Natural killer cell (primary cell): ENCODE results near the gene PPP3R2. TPM values are rescaled to one million over a fixed set of nuclear protein-coding genes. Genes with fewer than 3 reads are reported as not detected.

Experiments used
- ATAC-seq, 3 donors: fragments of 150-1000 bp in 2 of 3; fragments of 200-7000 bp in 1 of 3; cut with Tn5 transposase; 1 replicate in 1 of 3; 2 replicates in 2 of 3; pipeline ENCODE4 v1.10.0; 2021; ENCODE audit warnings: mild to moderate bottlenecking in 2 of 3, moderate library complexity in 2 of 3
- DNase-seq, 2 donors: peaks; one replicate each; pipeline versions ENCODE4 v3.0.0 to v3.0.0-alpha.2; 2013 to 2021; ENCODE audit warnings: mixed read lengths in 1 of 2
- H3K27ac ChIP-seq: one replicate; pipeline ENCODE4 v1.5.1; 2013; ENCODE audit warnings: mild to moderate bottlenecking, low read length
- H3K27me3 ChIP-seq: one replicate; pipeline ENCODE4 v1.6.1; 2013; ENCODE audit warnings: low read length; ENCODE audit not compliant: control insufficient read depth, insufficient read depth
- H3K36me3 ChIP-seq: one replicate; pipeline ENCODE4 v1.6.1; 2013; ENCODE audit warnings: low read length; ENCODE audit not compliant: control insufficient read depth, insufficient read depth
- H3K4me1 ChIP-seq: one replicate; pipeline ENCODE4 v1.6.1; 2013; ENCODE audit warnings: low read length; ENCODE audit not compliant: control insufficient read depth, insufficient read depth
- H3K4me3 ChIP-seq: one replicate; pipeline ENCODE4 v1.5.1; 2013; ENCODE audit warnings: low read length
- H3K9me3 ChIP-seq: one replicate; pipeline ENCODE4 v1.6.1; 2013; ENCODE audit warnings: low read length; ENCODE audit not compliant: control insufficient read depth, insufficient read depth
- H3K27ac Mint-ChIP-seq, 2 donors: one replicate each; pipeline ENCODE4 v1.8.0; 2022; ENCODE audit warnings: mild to moderate bottlenecking in 2 of 2, mixed read lengths in 2 of 2, moderate library complexity in 1 of 2
- H3K27me3 Mint-ChIP-seq, 2 donors: one replicate each; pipeline ENCODE4 v1.8.0; 2022; ENCODE audit warnings: low read depth in 2 of 2, mixed read lengths in 2 of 2
- H3K36me3 Mint-ChIP-seq: one replicate; pipeline ENCODE4 v1.8.0; 2022; ENCODE audit warnings: mixed read lengths
- H3K4me1 Mint-ChIP-seq, 2 donors: one replicate each; pipeline ENCODE4 v1.8.0; 2022; ENCODE audit warnings: mixed read lengths in 2 of 2
- H3K4me3 Mint-ChIP-seq: one replicate; pipeline ENCODE4 v1.8.0; 2022; ENCODE audit warnings: mild to moderate bottlenecking, moderate library complexity, mixed read lengths
- H3K9me3 Mint-ChIP-seq, 2 donors: one replicate each; pipeline ENCODE4 v1.8.0; 2022; ENCODE audit warnings: mixed read lengths in 2 of 2
- WGBS: methylation state at CpG from one replicate; pipeline ENCODE4 v1.1.7; 2013; ENCODE audit warnings: missing lambda C conversion rate; ENCODE audit not compliant: insufficient coverage; 5-methylcytosine and 5-hydroxymethylcytosine counted together
- intact Hi-C: fragments of 100-400 bp; cut with micrococcal nuclease; formaldehyde crosslinking; loops from one replicate; pipeline ENCODE4 v1.14.2; 2022
- total RNA-seq, 4 donors: library from RNA; stranded (reverse); fragments of 120-200 nt in 1 of 4; gene quantifications; one replicate each; pipeline versions ENCODE4 v1.2.3 to v1.2.4, GENCODE V29; 2013 to 2022
- TF ChIP-seq, protein P1 (sequence below): fragments of 200-600 bp; IDR thresholded peaks from one replicate; pipeline ENCODE4 v1.8.0; 2022; ENCODE audit warnings: antibody characterized with exemption

Gene PPP3R2
- total RNA-seq, 3 donors from 2014 or later (not counting 1 experiment from before 2014, with no cell fraction given), result not detected

DNA sequence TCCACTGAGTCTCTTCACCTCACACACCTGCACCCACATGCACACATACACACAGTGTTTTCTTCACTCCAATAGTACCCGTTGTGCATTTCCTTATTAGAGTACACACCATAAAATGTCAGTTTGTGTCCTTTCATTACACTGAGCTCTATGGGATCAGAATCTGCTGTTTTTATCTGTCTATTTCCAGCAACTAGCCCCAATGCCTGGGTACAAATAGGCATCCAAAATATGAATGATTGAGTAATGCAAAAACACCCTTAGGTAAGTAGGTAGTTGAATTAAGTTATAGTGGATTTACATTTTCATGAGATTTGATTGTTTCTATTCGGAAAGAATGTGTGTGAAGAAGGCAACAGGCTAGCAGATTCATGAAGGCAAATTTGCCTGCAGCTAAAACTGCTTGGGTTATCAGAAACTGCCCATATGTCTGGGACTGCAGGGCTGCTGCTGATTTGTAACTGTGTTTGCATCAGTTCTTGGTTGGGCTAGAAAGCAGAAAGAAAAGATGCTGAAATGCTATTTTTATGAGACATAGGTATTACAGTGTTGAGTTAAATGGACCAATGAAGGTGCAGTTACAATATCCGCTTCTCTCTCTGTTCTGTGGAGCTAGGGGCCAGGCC is 26.9 kb downstream of the PPP3R2 start:
- Mint-ChIP-seq H3K4me3 (no peak overlapping the region), H3K9me3 (no peaks in the 10 kb centered on the region), H3K27me3 (no peaks in the 10 kb centered on the region), H3K36me3 (peaks cover 9% of the 10 kb centered on the region), H3K4me1 (no peaks in the 10 kb centered on the region), H3K27ac (no peak overlapping the region)
- Histone ChIP-seq H3K4me1 (no peaks in the 10 kb centered on the region), H3K27me3 (no peaks in the 10 kb centered on the region), H3K9me3 (no peaks in the 10 kb centered on the region), H3K36me3 (peaks cover 38% of the 10 kb centered on the region), H3K27ac (no peak overlapping the region), H3K4me3 (no peak overlapping the region)
- DNase-seq (no peak), ATAC-seq (no peak)
- TF ChIP-seq, protein P1, sequence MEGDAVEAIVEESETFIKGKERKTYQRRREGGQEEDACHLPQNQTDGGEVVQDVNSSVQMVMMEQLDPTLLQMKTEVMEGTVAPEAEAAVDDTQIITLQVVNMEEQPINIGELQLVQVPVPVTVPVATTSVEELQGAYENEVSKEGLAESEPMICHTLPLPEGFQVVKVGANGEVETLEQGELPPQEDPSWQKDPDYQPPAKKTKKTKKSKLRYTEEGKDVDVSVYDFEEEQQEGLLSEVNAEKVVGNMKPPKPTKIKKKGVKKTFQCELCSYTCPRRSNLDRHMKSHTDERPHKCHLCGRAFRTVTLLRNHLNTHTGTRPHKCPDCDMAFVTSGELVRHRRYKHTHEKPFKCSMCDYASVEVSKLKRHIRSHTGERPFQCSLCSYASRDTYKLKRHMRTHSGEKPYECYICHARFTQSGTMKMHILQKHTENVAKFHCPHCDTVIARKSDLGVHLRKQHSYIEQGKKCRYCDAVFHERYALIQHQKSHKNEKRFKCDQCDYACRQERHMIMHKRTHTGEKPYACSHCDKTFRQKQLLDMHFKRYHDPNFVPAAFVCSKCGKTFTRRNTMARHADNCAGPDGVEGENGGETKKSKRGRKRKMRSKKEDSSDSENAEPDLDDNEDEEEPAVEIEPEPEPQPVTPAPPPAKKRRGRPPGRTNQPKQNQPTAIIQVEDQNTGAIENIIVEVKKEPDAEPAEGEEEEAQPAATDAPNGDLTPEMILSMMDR, result no peak
- intact Hi-C loops, result no loop called here
- 95% methylated on average over 3 of the region's 3 CpGs for WGBS

DNA sequence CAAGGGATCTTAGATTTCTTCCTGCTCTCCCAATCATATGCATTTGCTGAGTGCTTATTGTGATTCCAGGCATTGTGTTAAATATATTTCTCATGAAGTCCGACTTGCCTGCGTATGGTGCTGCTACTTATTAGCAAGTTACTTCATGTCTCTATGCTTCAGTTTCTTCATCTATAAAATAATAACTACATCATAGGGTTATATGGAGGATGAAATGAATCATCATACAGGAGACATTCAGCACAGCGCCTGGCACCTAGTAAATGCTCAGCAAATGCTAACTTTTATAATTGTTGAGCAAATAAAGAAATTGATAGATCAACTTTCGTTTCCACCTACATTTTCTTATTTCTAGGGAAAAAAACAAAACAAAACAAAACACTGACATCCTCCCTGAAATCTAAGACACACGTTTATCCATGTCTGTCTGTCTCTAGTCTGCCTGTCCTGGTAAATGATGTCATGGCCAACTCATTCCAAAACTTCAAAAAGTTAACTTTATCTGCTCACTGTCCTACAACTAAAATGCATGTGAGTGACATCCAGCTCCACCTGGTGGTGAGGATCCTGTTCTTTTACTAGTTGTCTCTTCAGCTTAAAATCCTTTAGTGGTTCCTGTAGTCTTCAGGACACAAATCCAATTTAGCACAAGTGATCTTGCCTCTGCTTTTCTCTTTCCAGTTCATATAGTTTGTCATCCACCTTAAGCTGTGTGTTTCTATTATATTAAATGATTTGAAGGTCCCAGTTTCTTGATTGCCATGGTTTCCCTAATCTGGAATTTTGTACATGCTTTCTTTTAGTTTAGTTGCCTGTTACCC is 27.7 kb downstream of the PPP3R2 start:
- H3K4me1 Mint-ChIP-seq, result peaks cover 3 to 7% of the 10 kb centered on the region in 2 donors

DNA sequence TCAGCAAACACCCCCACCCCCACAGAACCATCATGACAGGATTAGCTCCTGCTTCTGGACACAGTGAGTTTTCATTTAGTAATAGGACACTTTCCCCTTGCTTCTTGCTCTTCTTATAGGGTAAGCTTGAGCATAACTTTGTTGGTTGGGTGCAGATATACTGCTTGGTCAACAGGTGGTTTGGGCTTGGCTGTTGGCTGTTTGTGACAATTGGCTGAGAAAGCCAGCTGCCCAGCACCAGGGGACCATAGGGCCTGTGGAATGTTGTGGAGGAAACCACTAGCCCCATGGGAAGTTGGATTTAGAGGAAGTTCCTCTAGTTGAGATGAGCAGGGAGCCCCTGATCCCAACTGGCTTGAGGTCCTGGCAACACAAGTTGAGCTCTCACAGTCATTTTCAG is 30.5 kb downstream of the PPP3R2 start:
- H3K4me1 Mint-ChIP-seq, result peaks cover 14 to 18% of the 10 kb centered on the region in 2 donors
- no peaks in the 10 kb centered on the region for H3K4me1 ChIP-seq
- H3K27ac ChIP-seq, result no peak overlapping the region
- H3K4me3 Mint-ChIP-seq, result no peak overlapping the region
- no peak overlapping the region for H3K27ac Mint-ChIP-seq
- no peaks in the 10 kb centered on the region for H3K27me3 Mint-ChIP-seq
- ATAC-seq, result no peak
- no peaks in the 10 kb centered on the region for H3K27me3 ChIP-seq
- DNase-seq, result no peak
- H3K9me3 Mint-ChIP-seq, result no peaks in the 10 kb centered on the region
- peaks cover 32% of the 10 kb centered on the region for H3K36me3 Mint-ChIP-seq
- TF ChIP-seq, protein P1, result no peak
- peaks cover 64% of the 10 kb centered on the region for H3K36me3 ChIP-seq
- no peak overlapping the region for H3K4me3 ChIP-seq
- intact Hi-C loops, result no loop called here
- no peaks in the 10 kb centered on the region for H3K9me3 ChIP-seq

More for the DNA sequence above, 27.7 kb downstream of the PPP3R2 start:
- WGBS, result 97% methylated on average over 4 of the region's 5 CpGs
- Histone ChIP-seq H3K4me1 (no peaks in the 10 kb centered on the region), H3K9me3 (no peaks in the 10 kb centered on the region), H3K27ac (no peak overlapping the region), H3K4me3 (no peak overlapping the region), H3K27me3 (no peaks in the 10 kb centered on the region), H3K36me3 (peaks cover 45% of the 10 kb centered on the region)
- H3K27me3 Mint-ChIP-seq, result no peaks in the 10 kb centered on the region
- H3K9me3 Mint-ChIP-seq, result no peaks in the 10 kb centered on the region
- ATAC-seq (no peak), DNase-seq (peak in 1 of 2 donors; percentile 63)
- peaks cover 16% of the 10 kb centered on the region for H3K36me3 Mint-ChIP-seq
- intact Hi-C loops, result no loop called here
- H3K4me3 Mint-ChIP-seq, result no peak overlapping the region
- H3K27ac Mint-ChIP-seq, result no peak overlapping the region
- TF ChIP-seq, protein P1, result no peak
